ENCODE results near the gene SLC3A2. TPM values are rescaled to one million over a fixed set of nuclear protein-coding genes. Genes with fewer than 3 reads are reported as not detected.
A peak's percentile ranks its signal among the peaks of the same experiment; 100 is the strongest.

SLC3A2 gene
- total RNA-seq, 2 experiments from 2014 or later, result 231 to 234 TPM

GRCh38 chr11:62853279-62853965 is 27.3 kb upstream of the SLC3A2 start:
- Histone ChIP-seq H3K4me1 (ENCODE audit: insufficient read depth, low read length) (peaks cover 44% of the 10 kb centered on the region), H3K36me3 (ENCODE audit: insufficient read depth, low read length) (peaks cover 38% of the 10 kb centered on the region), H3K27ac (ENCODE audit: low read depth in 1 of 2, low read length in 2 of 2) (no peak overlapping the region), H3K27me3 (ENCODE audit: control insufficient read depth in 1 of 2, insufficient read depth in 2 of 2, low read length in 2 of 2) (no peaks in the 10 kb centered on the region), H3K4me3 (ENCODE audit: low read length) (peak overlapping the region; percentile 79), H3K9me3 (ENCODE audit: control insufficient read depth in 1 of 2, insufficient read depth in 1 of 2, low read length in 2 of 2) (no peaks in the 10 kb centered on the region)
- Mint-ChIP-seq H3K36me3 (ENCODE audit: low read depth) (peaks cover 48% of the 10 kb centered on the region), H3K4me3 (peak overlapping the region; percentile 98), H3K27me3 (no peaks in the 10 kb centered on the region), H3K27ac (peak overlapping the region; percentile 90), H3K4me1 (ENCODE audit: low read depth) (peaks cover 63% of the 10 kb centered on the region), H3K9me3 (no peaks in the 10 kb centered on the region)
- no peak for TF ChIP-seq CTCF (IDR thresholded peaks at IDR 0.05)
- ATAC-seq (ENCODE audit: poor library complexity), result no peak
- POLR2A ChIA-PET, result interaction anchor here (0.6 to 9.4 kb wide), 14 partner anchors 11 to 261 kb away, joined by 3 to 599 read pairs (median 54); partner anchors contain the start of genes BSCL2, C11orf98, CSKMT and GNG3
- intact Hi-C loops (cut with DNase I, micrococcal nuclease), result no loop called here
- CTCF ChIA-PET, result interaction anchor here (1.0 to 4.6 kb wide), 3 partner anchors 13 to 67 kb away, joined by 4 to 58 read pairs (median 29); partner anchors contain the start of genes SLC3A2 and TMEM179B
- DNase-seq, result peak in 3 of 14 experiments; percentile 39 to 68 (median 55)

GRCh38 chr11:62854013-62854824 is 26.5 kb upstream of the SLC3A2 start:
- intact Hi-C loops (cut with DNase I, micrococcal nuclease), result loop anchor here in 1 of 2 experiments (2.0 kb wide), 1 partner anchor 125 kb away; the partner anchor contains the start of gene TTC9C
- DNase-seq (no peak), ATAC-seq (ENCODE audit: poor library complexity) (no peak)
- H3K4me3 Mint-ChIP-seq, result peak overlapping the region; percentile 98
- H3K36me3 Mint-ChIP-seq (ENCODE audit: low read depth), result peaks cover 48% of the 10 kb centered on the region
- CTCF ChIA-PET, result interaction anchor here (1.0 to 4.6 kb wide), 4 partner anchors 13 to 67 kb away, joined by 4 to 58 read pairs (median 16); partner anchors contain the start of genes SLC3A2, STX5 and TMEM179B
- H3K36me3 ChIP-seq (ENCODE audit: insufficient read depth, low read length), result peaks cover 38% of the 10 kb centered on the region
- no peaks in the 10 kb centered on the region for H3K27me3 ChIP-seq (ENCODE audit: control insufficient read depth in 1 of 2, insufficient read depth in 2 of 2, low read length in 2 of 2)
- H3K27ac ChIP-seq (ENCODE audit: low read depth in 1 of 2, low read length in 2 of 2), result peak overlapping the region; percentile 1 to 7
- peak overlapping the region; percentile 90 for H3K27ac Mint-ChIP-seq
- no peaks in the 10 kb centered on the region for H3K27me3 Mint-ChIP-seq
- no peaks in the 10 kb centered on the region for H3K9me3 ChIP-seq (ENCODE audit: control insufficient read depth in 1 of 2, insufficient read depth in 1 of 2, low read length in 2 of 2)
- peaks cover 63% of the 10 kb centered on the region for H3K4me1 Mint-ChIP-seq (ENCODE audit: low read depth)
- POLR2A ChIA-PET, result interaction anchor here (0.6 to 9.4 kb wide), 18 partner anchors 12 to 262 kb away, joined by 3 to 599 read pairs (median 29); partner anchors contain the start of genes BSCL2, C11orf98, CSKMT and GNG3
- no peak for TF ChIP-seq CTCF (IDR thresholded peaks at IDR 0.05)
- peaks cover 44% of the 10 kb centered on the region for H3K4me1 ChIP-seq (ENCODE audit: insufficient read depth, low read length)
- H3K9me3 Mint-ChIP-seq, result no peaks in the 10 kb centered on the region
- H3K4me3 ChIP-seq (ENCODE audit: low read length), result peak overlapping the region; percentile 79

All from CD4-positive, alpha-beta T cell (primary cell).